Endothelial cell of umbilical vein (primary cell): Measurements from ENCODE around the gene CYTH1. TPM values are rescaled to one million over a fixed set of nuclear protein-coding genes. Genes with fewer than 3 reads are reported as not detected.

ENCODE experiments used
- BruUV-seq: library from RNA; stranded (reverse); fragments of 400-500 nt; replicated peaks from 2 replicates; lab custom pipeline; 2021; lab: Mats Ljungman, UMichigan
- CTCF ChIA-PET: fragments of 300-600, 350-600 bp; sonication (Branson Sonifier 250); formaldehyde crosslinking; loops from one replicate; lab custom pipeline; 2021; ENCODE audit warnings: antibody characterized with exemption, inconsistent platforms; lab: Charles Lee
- POLR2A ChIA-PET: fragments of 300-600, 350-600 bp; sonication (Branson Sonifier 250); formaldehyde crosslinking; loops from one replicate; lab custom pipeline; 2021; ENCODE audit warnings: antibody characterized with exemption, inconsistent platforms; lab: Charles Lee
- DNase-seq: peaks from one replicate; pipeline ENCODE4 v3.0.0-alpha.2; 2011; ENCODE audit warnings: low read depth, low spot score
- FAIRE-seq: peaks from 2 replicates; lab custom pipeline; 2011; peaks lifted over from hg19 to GRCh38; lab: Jason Lieb, UNC
- H2AFZ ChIP-seq: 2 replicates; pipeline ENCODE4 v1.6.0; 2012; ENCODE audit warnings: low read depth, low read length, control low read depth, inconsistent platforms
- H3K27ac ChIP-seq: 2 replicates; pipeline ENCODE4 v1.5.1; 2011; ENCODE audit warnings: low read depth, mild to moderate bottlenecking, control low read depth, low read length, moderate library complexity; ENCODE audit not compliant: insufficient read depth
- H3K27me3 ChIP-seq, 2 experiments: 2 replicates each; pipeline versions ENCODE4 v1.6.0 to v1.6.1; 2011; ENCODE audit warnings: low read length in 2 of 2, mixed read lengths in 1 of 2; ENCODE audit not compliant: control insufficient read depth in 2 of 2, insufficient read depth in 2 of 2
- H3K36me3 ChIP-seq, 2 experiments: 2 replicates in 1 of 2; 3 replicates in 1 of 2; pipeline ENCODE4 v1.5.1; 2011; ENCODE audit warnings: low read length in 2 of 2, mild to moderate bottlenecking in 1 of 2, moderate library complexity in 1 of 2; ENCODE audit not compliant: control insufficient read depth in 2 of 2, insufficient read depth in 2 of 2; ENCODE audit errors: extremely low read depth in 1 of 2
- H3K4me1 ChIP-seq: 3 replicates; pipeline ENCODE4 v1.5.1; 2011; ENCODE audit warnings: mild to moderate bottlenecking, low read length; ENCODE audit not compliant: control insufficient read depth, insufficient read depth; ENCODE audit errors: extremely low read depth
- H3K4me2 ChIP-seq: 2 replicates; pipeline ENCODE4 v1.6.1; 2011; ENCODE audit warnings: low read length, control low read depth, mixed read lengths; ENCODE audit not compliant: insufficient read depth
- H3K4me3 ChIP-seq, 3 experiments: fragments of 200-600 bp in 1 of 3; sonication (generic), shearing (Covaris generic) in 1 of 3; replicated peaks in 1 of 3; 2 replicates each; pipeline ENCODE4 v1.5.1; 2011 to 2016; ENCODE audit warnings: control low read depth in 3 of 3, low read length in 3 of 3, mild to moderate bottlenecking in 2 of 3, inconsistent platforms in 1 of 3, low read depth in 1 of 3, moderate library complexity in 1 of 3; ENCODE audit not compliant: insufficient read depth in 1 of 3
- H3K79me2 ChIP-seq: 2 replicates; pipeline ENCODE4 v1.6.0; 2012; ENCODE audit warnings: low read length, inconsistent platforms; ENCODE audit not compliant: control insufficient read depth, insufficient read depth
- H3K9ac ChIP-seq: replicated peaks from 2 replicates; pipeline ENCODE3; 2011; ENCODE audit warnings: low read length, control low read depth; ENCODE audit not compliant: insufficient read depth; ENCODE audit errors: extremely low read depth
- H3K9me1 ChIP-seq: replicated peaks from 3 replicates; pipeline ENCODE4 v1.6.0; 2011; ENCODE audit warnings: mild to moderate bottlenecking, low read length; ENCODE audit not compliant: control insufficient read depth, insufficient read depth; ENCODE audit errors: extremely low read depth
- H3K9me3 ChIP-seq: replicated peaks from 2 replicates; pipeline ENCODE4 v1.5.1; 2012; ENCODE audit warnings: low read length, inconsistent platforms; ENCODE audit not compliant: control insufficient read depth, insufficient read depth
- H4K20me1 ChIP-seq: replicated peaks from 2 replicates; pipeline ENCODE3; 2011; ENCODE audit warnings: mild to moderate bottlenecking, low read length; ENCODE audit not compliant: control insufficient read depth, insufficient read depth; ENCODE audit errors: extremely low read depth
- CTCF ChIP-seq, 2 donors: IDR thresholded peaks; 1 replicate in 1 of 2; 2 replicates in 1 of 2; pipeline ENCODE4 v1.5.1; 2011; ENCODE audit warnings: low read length in 2 of 2, mild to moderate bottlenecking in 2 of 2, moderate library complexity in 2 of 2, control low read depth in 1 of 2, inconsistent platforms in 1 of 2, low read depth in 1 of 2; ENCODE audit not compliant: insufficient read depth in 1 of 2; ENCODE audit errors: extremely low read depth in 1 of 2
- EZH2 ChIP-seq: IDR thresholded peaks from 2 replicates; pipeline ENCODE4 v1.6.1; 2012; ENCODE audit warnings: borderline replicate concordance, low read depth, mild to moderate bottlenecking, moderate library complexity, low read length, inconsistent platforms; ENCODE audit not compliant: severe bottlenecking
- FOS ChIP-seq: IDR thresholded peaks from 2 replicates; pipeline ENCODE4 v1.6.1; 2011; ENCODE audit warnings: mild to moderate bottlenecking, low read length, moderate library complexity, borderline replicate concordance; ENCODE audit not compliant: insufficient read depth
- GATA2 ChIP-seq: IDR thresholded peaks from 2 replicates; pipeline ENCODE4 v1.7.0; 2011; ENCODE audit warnings: low read depth, mild to moderate bottlenecking, moderate library complexity, mixed read lengths, low read length; ENCODE audit not compliant: insufficient read length, insufficient read depth
- JUN ChIP-seq: IDR thresholded peaks from 2 replicates; pipeline ENCODE4 v1.6.1; 2011; ENCODE audit warnings: borderline replicate concordance, low read depth; ENCODE audit not compliant: insufficient read length, insufficient read depth
- MAX ChIP-seq: IDR thresholded peaks from 2 replicates; pipeline ENCODE4 v1.6.1; 2011; ENCODE audit not compliant: insufficient read depth, insufficient read length
- MYC ChIP-seq: IDR thresholded peaks from one replicate; pipeline ENCODE4 v1.6.1; 2011; ENCODE audit warnings: mild to moderate bottlenecking, low read depth, low read length
- POLR2A ChIP-seq: IDR thresholded peaks from 2 replicates; pipeline ENCODE4 v1.6.1; 2012; ENCODE audit warnings: low read depth, mild to moderate bottlenecking, control low read depth, low read length
- POLR2AphosphoS5 ChIP-seq: IDR thresholded peaks from 2 replicates; pipeline ENCODE4 v1.6.1; 2012; ENCODE audit warnings: low read depth, mild to moderate bottlenecking, control low read depth, low read length, moderate library complexity; ENCODE audit not compliant: insufficient read depth
- dilution Hi-C: fragments of 300-500 bp; cut with MboI; formaldehyde crosslinking; loops from one replicate; pipeline ENCODE4 v1.15.0; 2019; ENCODE audit warnings: low sequenced_read_pairs; ENCODE audit not compliant: extremely low pct_ligation_motif_present
- intact Hi-C: fragments of 100-400 bp; cut with micrococcal nuclease; formaldehyde crosslinking; loops from one replicate; pipeline ENCODE4 v1.10.0; 2022
- polyA plus RNA-seq, 4 experiments: library from polyadenylated mRNA; depleted of rRNA in 3 of 4; stranded (reverse) in 3 of 4; unstranded in 1 of 4; fragments of >200 nt; gene quantifications; 2 replicates each; pipeline versions ENCODE4 v1.2.1 to v1.2.3, GENCODE V29; 2011 to 2012; ENCODE audit warnings: missing spikeins in 1 of 4
- total RNA-seq: library from RNA; stranded (reverse); gene quantifications from 2 replicates; pipeline ENCODE4 v1.2.3, GENCODE V29; 2021

The CYTH1 gene
- total and polyA plus RNA-seq, 2 donors (not counting 3 experiments of a cell fraction or from before 2014, with no cell fraction given), result 35.9 to 49.9 TPM

GRCh38 chr17:78689029-78689428 is 93.0 kb downstream of the CYTH1 start:
- H3K4me2 ChIP-seq, result no peak overlapping the region
- H3K4me1 ChIP-seq, result no peaks in the 10 kb centered on the region
- H3K79me2 ChIP-seq, result no peaks in the 10 kb centered on the region
- intact Hi-C loops (no loop called here), dilution Hi-C loops (no loop called here)
- no peak for FAIRE-seq
- H3K9me1 ChIP-seq, result no peaks in the 10 kb centered on the region
- DNase-seq, result no peak
- BruUV-seq, result no TSS peak
- no peak overlapping the region for H2AFZ ChIP-seq
- no peak overlapping the region for H3K27ac ChIP-seq
- TF ChIP-seq POLR2AphosphoS5 (no peak), FOS (no peak), POLR2A (no peak), MYC (no peak), CTCF (IDR thresholded peaks at IDR 0.05; ENCODE audit: extremely low read depth in 1 of 2, insufficient read depth in 1 of 2, low read depth in 1 of 2, low read length in 2 of 2) (no peak), JUN (no peak), EZH2 (no peak), MAX (no peak), GATA2 (no peak)
- POLR2A ChIA-PET, result no interaction called here
- peaks cover 13 to 30% of the 10 kb centered on the region in 2 experiments for H3K36me3 ChIP-seq
- no peaks in the 10 kb centered on the region for H3K27me3 ChIP-seq
- no peak overlapping the region for H3K9ac ChIP-seq
- H3K4me3 ChIP-seq, result no peak overlapping the region
- no peaks in the 10 kb centered on the region for H4K20me1 ChIP-seq
- H3K9me3 ChIP-seq, result no peaks in the 10 kb centered on the region
- CTCF ChIA-PET, result interaction anchor here (0.6 to 1.1 kb wide), 4 partner anchors 11 to 192 kb away, joined by 3 to 4 read pairs (median 3); no protein-coding TSS in a partner anchor
